HG02642 (cell line): ENCODE results near the gene DGKI.

Source experiments
- ATAC-seq: cut with Tn5 transposase; IDR thresholded peaks from one replicate; pipeline ENCODE4 v1.9.1; 2021; ENCODE audit warnings: mild to moderate bottlenecking; ENCODE audit not compliant: unreplicated experiment, poor library complexity

The DGKI gene

GRCh38 chr7:137846827-137847567, at the start of gene DGKI:
DGKI (minus strand) TSS chr7:137846974.
- ATAC-seq, result peak; percentile 55

- ATAC-seq, result peak; percentile 77
Observed at GRCh38 chr7:137895301-137896221, 48.8 kb upstream of the DGKI start.

GRCh38 chr7:137893143-137893742, 46.5 kb upstream of the DGKI start:
- no peak for ATAC-seq

- ATAC-seq, result no peak
Observed at GRCh38 chr7:137891016-137891655, 44.4 kb upstream of the DGKI start.

- ATAC-seq, result no peak
Observed at GRCh38 chr7:137890449-137890921, 43.7 kb upstream of the DGKI start.

GRCh38 chr7:137888241-137888640, 41.5 kb upstream of the DGKI start:
- no peak for ATAC-seq

- no peak for ATAC-seq
Observed at GRCh38 chr7:137886746-137887145, 40.0 kb upstream of the DGKI start.

- no peak for ATAC-seq
Observed at GRCh38 chr7:137886281-137886680, 39.5 kb upstream of the DGKI start.

GRCh38 chr7:137885678-137886077, 38.9 kb upstream of the DGKI start:
- ATAC-seq, result no peak

- no peak for ATAC-seq
Observed at GRCh38 chr7:137882806-137883205, 36.0 kb upstream of the DGKI start.

- ATAC-seq, result peak; percentile 91
Observed at GRCh38 chr7:137882261-137882668, 35.5 kb upstream of the DGKI start.

GRCh38 chr7:137881607-137882260, 35.0 kb upstream of the DGKI start:
- peak; percentile 32 for ATAC-seq

GRCh38 chr7:137880432-137880831, 33.7 kb upstream of the DGKI start:
- no peak for ATAC-seq

- peak; percentile 45 for ATAC-seq
Observed at GRCh38 chr7:137879357-137880158, 32.8 kb upstream of the DGKI start.

- ATAC-seq, result no peak
Observed at GRCh38 chr7:137878333-137878961, 31.7 kb upstream of the DGKI start.

- no peak for ATAC-seq
Observed at GRCh38 chr7:137877027-137877675, 30.4 kb upstream of the DGKI start.

GRCh38 chr7:137875746-137876145, 29.0 kb upstream of the DGKI start:
- ATAC-seq, result no peak
